ENCODE results near the gene PM20D1.

DNA sequence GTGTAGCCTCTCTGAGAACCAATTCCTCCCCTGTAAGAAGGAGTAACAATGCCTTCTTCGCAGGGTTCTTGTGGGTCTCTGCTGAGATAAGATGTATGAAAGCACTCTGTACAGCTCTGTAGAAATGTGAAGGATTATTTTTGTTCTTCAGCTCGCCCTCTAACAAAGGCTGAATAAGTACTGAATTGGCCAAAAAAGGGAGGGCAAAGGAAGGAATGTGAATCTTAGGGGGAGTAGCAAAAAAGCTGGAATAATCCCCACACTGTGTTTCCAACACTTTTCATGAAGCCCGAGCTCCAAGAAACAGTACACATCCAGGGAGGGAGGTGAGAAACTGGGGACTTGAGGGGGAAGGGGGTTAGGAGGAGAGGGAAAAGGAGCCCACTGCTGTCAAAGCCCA is 22.9 kb downstream of the PM20D1 start:
- TF ChIP-seq CTCF (IDR thresholded peaks at IDR 0.05; ENCODE audit: poor library complexity): no peak
- no peak for TF ChIP-seq EZH2phosphoT487 (IDR thresholded peaks at IDR 0.05; ENCODE audit: low read depth, severe bottlenecking, unreplicated experiment)
- TF ChIP-seq EZH2 (IDR thresholded peaks at IDR 0.05; ENCODE audit: borderline replicate concordance): no peak
